HEK293T (cell line): ENCODE data around the gene DHX8.
"Not testable (repeated sequence)": the region's sequence is repeated elsewhere in the genome, so short reads cannot be mapped to it uniquely, and the experiment has no call there.

Experiments
- CTCF ChIA-PET: fragments of 350-600 bp; formaldehyde crosslinking; extraction: SDS; loops from one replicate; lab custom pipeline; 2021; ENCODE audit warnings: antibody characterized with exemption, inconsistent platforms; lab: Yijun Ruan, JAX
- POLR2A ChIA-PET: fragments of 350-600 bp; formaldehyde crosslinking; extraction: SDS; loops from one replicate; lab custom pipeline; 2020; ENCODE audit warnings: antibody characterized with exemption, inconsistent platforms; lab: Yijun Ruan, JAX
- DNase-seq: peaks from one replicate; pipeline ENCODE4 v3.0.0; 2012; ENCODE audit warnings: mixed read lengths; ENCODE audit errors: extremely low spot score
- ARNT ChIP-seq: fragments of 450-650 bp; IDR thresholded peaks from 2 replicates; pipeline ENCODE4 v1.6.1; 2017; ENCODE audit warnings: mild to moderate bottlenecking
- BHLHE40 ChIP-seq: fragments of 450-650 bp; IDR thresholded peaks from 2 replicates; pipeline ENCODE4 v1.6.1; 2016; ENCODE audit warnings: mild to moderate bottlenecking, moderate library complexity, borderline replicate concordance
- CTBP1 ChIP-seq: fragments of 450-650 bp; IDR thresholded peaks from 2 replicates; pipeline ENCODE4 v1.6.1; 2016; ENCODE audit warnings: borderline replicate concordance
- ELF4 ChIP-seq: fragments of 450-650 bp; IDR thresholded peaks from 2 replicates; pipeline ENCODE4 v1.6.1; 2017; ENCODE audit warnings: antibody characterized with exemption
- FOXA1 ChIP-seq: fragments of 450-650 bp; IDR thresholded peaks from 2 replicates; pipeline ENCODE4 v1.6.1; 2016; ENCODE audit warnings: mild to moderate bottlenecking
- FOXK2 ChIP-seq: fragments of 450-650 bp; IDR thresholded peaks from 2 replicates; pipeline ENCODE4 v1.6.1; 2016; ENCODE audit warnings: mild to moderate bottlenecking
- FOXM1 ChIP-seq: fragments of 450-650 bp; IDR thresholded peaks from 2 replicates; pipeline ENCODE4 v1.6.1; 2017; ENCODE audit warnings: mild to moderate bottlenecking, borderline replicate concordance
- HDGF ChIP-seq: fragments of 450-650 bp; IDR thresholded peaks from 2 replicates; pipeline ENCODE4 v1.6.1; 2017; ENCODE audit warnings: antibody characterized with exemption, borderline replicate concordance
- L3MBTL2 ChIP-seq: fragments of 450-650 bp; conservative IDR thresholded peaks from 2 replicates; pipeline ENCODE4 v1.6.1; 2016; ENCODE audit warnings: mild to moderate bottlenecking
- LEF1 ChIP-seq: fragments of 450-650 bp; IDR thresholded peaks from 2 replicates; pipeline ENCODE4 v1.6.1; 2017; ENCODE audit warnings: mild to moderate bottlenecking, borderline replicate concordance
- NFRKB ChIP-seq: fragments of 450-650 bp; IDR thresholded peaks from 2 replicates; pipeline ENCODE4 v1.6.1; 2016; ENCODE audit warnings: mild to moderate bottlenecking, moderate library complexity
- SP1 ChIP-seq: fragments of 450-650 bp; IDR thresholded peaks from 2 replicates; pipeline ENCODE4 v1.6.1; 2017
- SUZ12 ChIP-seq: fragments of 450-650 bp; IDR thresholded peaks from 2 replicates; pipeline ENCODE4 v1.6.1; 2016; ENCODE audit warnings: mild to moderate bottlenecking
- TARDBP ChIP-seq: fragments of 450-650 bp; IDR thresholded peaks from 2 replicates; pipeline ENCODE4 v1.6.1; 2016
- ZNF384 ChIP-seq: fragments of 450-650 bp; IDR thresholded peaks from 2 replicates; pipeline ENCODE4 v1.6.1; 2016
- TF ChIP-seq, protein P1 (sequence below): fragments of 450-650 bp; IDR thresholded peaks from 2 replicates; pipeline ENCODE4 v1.6.1; 2016

DHX8 gene

DNA sequence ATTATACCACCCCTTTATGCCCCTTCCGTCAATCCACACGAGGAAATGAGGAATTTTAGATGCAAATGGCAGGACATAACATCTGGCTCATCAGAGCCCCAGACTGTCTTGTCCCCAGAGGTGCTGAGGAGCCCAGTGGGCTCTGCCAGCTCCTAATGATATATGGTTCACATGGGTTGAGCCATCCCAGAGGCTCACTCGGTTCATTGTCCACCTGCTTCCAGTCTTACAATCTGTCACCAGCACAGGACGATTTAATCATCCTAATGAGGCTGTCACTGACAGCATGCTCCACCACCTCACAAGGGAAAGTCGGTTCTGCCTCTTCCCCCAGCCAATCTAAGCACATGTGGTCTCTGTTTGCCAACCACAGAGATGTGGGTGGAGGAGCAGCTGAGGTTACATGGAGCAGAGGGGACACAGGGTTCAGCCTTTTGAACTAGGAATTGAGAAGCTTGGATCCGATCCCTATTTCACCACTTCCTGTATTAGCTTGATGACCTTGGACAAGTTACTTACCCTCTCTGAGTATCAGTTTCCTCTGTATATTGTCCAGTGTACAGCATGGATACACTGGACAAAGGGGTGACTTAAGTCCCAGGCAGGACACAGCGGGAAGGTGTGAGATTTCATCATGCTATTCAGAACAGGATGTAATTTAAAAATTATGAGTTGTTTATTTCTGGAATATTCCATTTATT, 27.0 kb upstream of the DHX8 start:
- DNase-seq = no peak
- POLR2A ChIA-PET = interaction anchor here (3.0 kb wide), 1 partner anchor 58 kb away, joined by 18 read pairs; the partner anchor contains the start of gene ARL4D
- TF ChIP-seq SUZ12 (no peak), TARDBP (no peak), FOXK2 (no peak), ZNF384 (no peak)
- CTCF ChIA-PET = no interaction called here

DNA sequence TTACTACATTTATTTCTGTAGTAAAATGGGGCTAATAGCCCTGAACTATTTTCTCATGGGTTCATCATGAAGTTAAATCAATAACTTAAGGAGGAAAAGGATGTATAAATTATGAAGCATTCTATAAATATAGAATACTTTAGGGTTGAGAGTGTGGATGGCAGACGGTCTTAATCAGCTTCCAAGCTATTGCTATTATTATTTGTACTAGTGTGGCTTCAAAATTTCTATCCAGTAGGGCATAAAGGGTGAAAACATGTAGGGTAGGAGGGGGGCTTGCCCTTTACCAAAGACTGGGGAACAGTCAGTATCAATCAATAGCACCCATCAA, 26.4 kb upstream of the DHX8 start:
- no peak for DNase-seq
- CTCF ChIA-PET = no interaction called here
- POLR2A ChIA-PET = interaction anchor here (3.0 to 3.3 kb wide), 2 partner anchors 59 to 89 kb away, joined by 14 to 18 read pairs; partner anchors contain the start of gene ARL4D
- TF ChIP-seq SUZ12 (no peak), FOXK2 (no peak), ARNT (no peak), TARDBP (no peak), LEF1 (no peak), L3MBTL2 (no peak), ZNF384 (no peak)

DNA sequence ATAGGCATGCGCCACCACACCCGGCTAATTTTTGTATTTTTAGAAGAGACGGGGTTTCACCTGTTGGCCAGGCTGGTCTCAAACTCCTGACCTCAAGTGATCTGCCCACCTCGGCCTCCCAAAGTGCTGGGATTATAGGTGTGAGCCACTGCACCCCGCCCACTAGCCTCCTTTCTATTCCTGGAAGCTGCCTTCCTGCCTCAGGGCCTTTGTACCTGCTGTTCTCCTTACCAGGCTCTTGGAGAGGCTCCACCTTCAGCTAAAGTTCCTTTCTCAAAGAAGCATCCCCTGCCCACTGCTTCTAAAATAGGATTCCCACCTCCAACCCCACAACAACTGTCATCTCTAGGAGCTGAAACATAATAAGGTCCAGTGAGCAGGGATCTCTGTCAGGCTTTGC, 23.9 kb upstream of the DHX8 start:
- DNase-seq, CTCF ChIA-PET: not testable (repeated sequence)
- POLR2A ChIA-PET = interaction anchor here (3.3 kb wide), 1 partner anchor 92 kb away, joined by 14 read pairs; no protein-coding TSS in a partner anchor

DNA sequence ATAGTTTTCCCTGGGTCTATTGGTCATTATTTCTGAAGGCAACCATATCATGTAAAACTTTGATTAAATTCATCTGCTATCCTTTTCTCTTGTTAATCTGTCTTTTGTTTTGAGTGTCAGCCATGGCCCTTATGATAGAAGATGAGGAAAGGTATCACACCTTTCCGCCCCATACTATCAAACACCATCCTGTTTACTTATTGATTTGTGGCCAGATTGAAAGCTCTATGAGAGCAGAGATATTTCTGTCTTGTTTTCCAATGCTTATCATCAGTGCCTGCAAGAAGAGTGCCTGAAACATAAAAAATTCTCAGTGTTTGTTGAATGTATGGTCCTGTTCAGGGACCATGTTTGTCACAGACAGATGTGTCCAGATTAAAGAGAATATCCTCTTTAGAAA, 22.6 kb upstream of the DHX8 start:
- no peak for DNase-seq
- POLR2A ChIA-PET = no interaction called here
- CTCF ChIA-PET = no interaction called here
- TF ChIP-seq ZNF384 = no peak
- TF ChIP-seq FOXA1 = no peak
- TF ChIP-seq SUZ12 = no peak
- TF ChIP-seq FOXK2 = no peak
- TF ChIP-seq L3MBTL2 = no peak
- no peak for TF ChIP-seq CTBP1
- TF ChIP-seq NFRKB = no peak
- no peak for TF ChIP-seq TARDBP
- no peak for TF ChIP-seq LEF1
- TF ChIP-seq, protein P1, sequence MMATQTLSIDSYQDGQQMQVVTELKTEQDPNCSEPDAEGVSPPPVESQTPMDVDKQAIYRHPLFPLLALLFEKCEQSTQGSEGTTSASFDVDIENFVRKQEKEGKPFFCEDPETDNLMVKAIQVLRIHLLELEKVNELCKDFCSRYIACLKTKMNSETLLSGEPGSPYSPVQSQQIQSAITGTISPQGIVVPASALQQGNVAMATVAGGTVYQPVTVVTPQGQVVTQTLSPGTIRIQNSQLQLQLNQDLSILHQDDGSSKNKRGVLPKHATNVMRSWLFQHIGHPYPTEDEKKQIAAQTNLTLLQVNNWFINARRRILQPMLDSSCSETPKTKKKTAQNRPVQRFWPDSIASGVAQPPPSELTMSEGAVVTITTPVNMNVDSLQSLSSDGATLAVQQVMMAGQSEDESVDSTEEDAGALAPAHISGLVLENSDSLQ = no peak
- no peak for TF ChIP-seq ARNT
- no peak for TF ChIP-seq SP1
- no peak for TF ChIP-seq BHLHE40
- TF ChIP-seq ELF4 = no peak
- TF ChIP-seq HDGF = no peak
- TF ChIP-seq FOXM1 = no peak

DNA sequence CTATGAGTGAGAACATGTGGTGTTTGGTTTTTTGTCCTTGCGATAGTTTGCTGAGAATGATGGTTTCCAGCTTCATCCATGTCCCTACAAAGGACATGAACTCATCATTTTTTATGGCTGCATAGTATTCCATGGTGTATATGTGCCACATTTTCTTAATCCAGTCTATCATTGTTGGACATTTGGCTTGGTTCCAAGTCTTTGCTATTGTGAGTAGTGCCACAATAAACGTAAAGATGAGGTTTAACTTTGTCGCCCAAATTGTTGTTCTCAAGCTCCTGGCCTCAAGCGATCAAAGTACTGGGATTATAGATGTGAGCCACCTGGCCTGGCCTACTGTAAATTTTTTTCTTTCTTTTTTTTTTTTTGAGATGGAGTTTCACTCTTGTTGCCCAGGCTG, 21.2 kb upstream of the DHX8 start:
- DNase-seq, POLR2A ChIA-PET, CTCF ChIA-PET: not testable (repeated sequence)

DNA sequence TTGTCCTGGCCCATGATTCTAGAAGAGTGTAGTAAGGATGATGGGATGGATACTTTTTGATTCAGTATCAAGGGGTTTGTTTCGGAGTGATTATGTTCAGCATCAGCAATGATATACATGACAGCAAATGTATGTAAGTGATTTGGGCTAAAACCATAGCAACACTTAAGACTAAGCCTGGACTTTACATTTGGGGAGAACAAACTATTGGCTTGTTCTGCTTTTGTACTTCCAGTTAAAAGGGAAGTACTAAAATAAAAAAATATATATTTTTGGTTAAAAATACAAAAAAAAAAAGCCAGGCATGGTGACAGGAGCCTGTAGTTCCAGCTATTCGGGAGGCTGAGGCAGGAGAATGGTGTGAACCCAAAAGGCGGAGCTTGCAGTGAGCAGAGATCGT, 20.5 kb upstream of the DHX8 start:
- no peak for DNase-seq
- CTCF ChIA-PET = interaction anchor here (1.0 kb wide), 1 partner anchor 10 kb away, joined by 3 read pairs; no protein-coding TSS in a partner anchor
- POLR2A ChIA-PET = no interaction called here
- no peak for TF ChIP-seq FOXK2
- TF ChIP-seq L3MBTL2 = no peak
- TF ChIP-seq LEF1 = no peak
- no peak for TF ChIP-seq CTBP1
- TF ChIP-seq BHLHE40 = no peak

DNA sequence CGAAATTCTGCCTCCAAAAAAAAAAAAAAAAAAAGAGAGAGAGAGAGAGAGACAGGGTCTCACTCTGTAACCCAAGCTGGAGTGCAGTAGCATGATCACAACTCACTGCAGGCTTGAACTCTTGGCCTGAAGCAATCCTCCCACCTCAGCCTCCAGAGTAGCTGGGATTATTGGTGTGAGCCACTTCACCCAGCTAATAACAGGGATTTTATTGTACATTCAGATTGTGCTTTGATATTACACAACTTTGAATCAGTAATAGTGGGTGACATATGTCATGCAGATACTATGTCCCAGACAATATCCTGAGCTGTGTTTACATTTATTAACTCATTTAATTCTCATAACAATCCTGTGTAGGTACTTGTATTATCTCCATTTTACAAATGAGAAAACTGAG, 19.7 kb upstream of the DHX8 start:
- TF ChIP-seq TARDBP (no peak), ELF4 (no peak), LEF1 (no peak), NFRKB (no peak), ZNF384 (no peak), FOXM1 (no peak)
- no peak for DNase-seq
- CTCF ChIA-PET = interaction anchor here (0.7 to 1.0 kb wide), 2 partner anchors 11 to 20 kb away, joined by 3 read pairs; partner anchors contain the start of gene DHX8
- POLR2A ChIA-PET = interaction anchor here (1.0 to 2.4 kb wide), 2 partner anchors 66 to 96 kb away, joined by 5 to 6 read pairs; partner anchors contain the start of gene ARL4D

DNA sequence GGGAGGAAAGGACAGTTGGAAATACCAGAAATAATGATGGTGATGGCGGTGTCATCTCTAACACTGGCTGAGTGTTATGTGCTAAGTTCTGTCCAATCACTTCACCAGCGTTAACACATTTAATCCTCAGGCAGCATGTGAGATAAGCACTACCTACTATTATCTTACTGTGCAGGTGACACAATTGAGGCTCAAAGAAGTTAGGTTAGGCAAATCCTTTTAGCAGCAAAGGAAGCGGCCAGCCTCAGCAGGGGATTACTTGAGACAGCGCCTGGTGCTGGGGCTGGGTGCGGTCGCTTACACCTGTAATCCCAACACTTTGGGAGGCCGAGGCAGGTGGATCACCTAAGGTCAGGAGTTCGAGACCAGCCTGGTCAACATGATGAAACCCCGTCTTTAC, 18.7 kb upstream of the DHX8 start:
- POLR2A ChIA-PET = interaction anchor here (2.4 kb wide), 1 partner anchor 67 kb away, joined by 6 read pairs; the partner anchor contains the start of gene ARL4D
- TF ChIP-seq L3MBTL2 = no peak
- TF ChIP-seq FOXK2 = no peak
- TF ChIP-seq, protein P1 = no peak
- no peak for TF ChIP-seq TARDBP
- no peak for TF ChIP-seq SUZ12
- TF ChIP-seq FOXM1 = no peak
- no peak for TF ChIP-seq LEF1
- no peak for TF ChIP-seq SP1
- DNase-seq = no peak
- CTCF ChIA-PET = no interaction called here
